Daoy (cell line): ENCODE measurements around the gene NEO1. TPM values are rescaled to one million over a fixed set of nuclear protein-coding genes. Genes with fewer than 3 reads are reported as not detected.
"Not testable (repeated sequence)": the region's sequence is repeated elsewhere in the genome, so short reads cannot be mapped to it uniquely, and the experiment has no call there.

ENCODE experiments used
- DNase-seq: peaks from one replicate; pipeline ENCODE4 v3.0.0-alpha.2; 2015; ENCODE audit warnings: low read depth
- total RNA-seq: library from RNA; depleted of rRNA; stranded (reverse); fragments of >200 nt; shearing (Covaris generic); gene quantifications from 2 replicates; pipeline ENCODE4 v1.2.3, GENCODE V29; 2014

Gene NEO1
- total RNA-seq, 1 experiment from 2014 or later: 14.5 TPM

- DNase-seq: no peak
Measured at GRCh38 chr15:73196113-73196512, 143.8 kb downstream of the NEO1 start.

- DNase-seq: no peak
Measured at GRCh38 chr15:73200339-73200738, 148.1 kb downstream of the NEO1 start.

GRCh38 chr15:73210630-73211029 is 158.4 kb downstream of the NEO1 start:
- no peak for DNase-seq

GRCh38 chr15:73212424-73212823 is 160.2 kb downstream of the NEO1 start:
- no peak for DNase-seq

- not testable (repeated sequence) for DNase-seq
Measured at GRCh38 chr15:73221450-73221849, 169.2 kb downstream of the NEO1 start.

- peak; percentile 49 for DNase-seq
Measured at GRCh38 chr15:73225358-73226015, 173.2 kb downstream of the NEO1 start.

- no peak for DNase-seq
Measured at GRCh38 chr15:73226093-73226814, 174.0 kb downstream of the NEO1 start.

- DNase-seq: no peak
Measured at GRCh38 chr15:73227433-73228056, 175.3 kb downstream of the NEO1 start.

- DNase-seq: no peak
Measured at GRCh38 chr15:73228128-73228646, 175.9 kb downstream of the NEO1 start.

GRCh38 chr15:73231661-73232419 is 179.6 kb downstream of the NEO1 start:
- DNase-seq: no peak

GRCh38 chr15:73232776-73233175 is 180.5 kb downstream of the NEO1 start:
- no peak for DNase-seq

GRCh38 chr15:73233623-73234022 is 181.4 kb downstream of the NEO1 start:
- DNase-seq: no peak

- no peak for DNase-seq
Measured at GRCh38 chr15:73237910-73238309, 185.6 kb downstream of the NEO1 start.

GRCh38 chr15:73239564-73240215 is 187.4 kb downstream of the NEO1 start:
- no peak for DNase-seq

- peak; percentile 50 for DNase-seq
Measured at GRCh38 chr15:73240866-73241499, 188.7 kb downstream of the NEO1 start.

GRCh38 chr15:73244333-73244732 is 192.1 kb downstream of the NEO1 start:
- no peak for DNase-seq

GRCh38 chr15:73246439-73246838 is 194.2 kb downstream of the NEO1 start:
- no peak for DNase-seq

- DNase-seq: no peak
Measured at GRCh38 chr15:73246898-73247297, 194.6 kb downstream of the NEO1 start.

- no peak for DNase-seq
Measured at GRCh38 chr15:73247331-73247730, 195.1 kb downstream of the NEO1 start.

GRCh38 chr15:73249499-73249898 is 197.2 kb downstream of the NEO1 start:
- DNase-seq: no peak

- no peak for DNase-seq
Measured at GRCh38 chr15:73254598-73254997, 202.3 kb downstream of the NEO1 start.
